Neural crest cell (in vitro differentiated cells): ENCODE data around the gene SP9. TPM values are rescaled to one million over a fixed set of nuclear protein-coding genes. Genes with fewer than 3 reads are reported as not detected.

Experiments used
- DNase-seq: peaks from one replicate; pipeline ENCODE4 v3.0.0; 2021; ENCODE audit warnings: low read depth, mixed read lengths, low spot score
- H3K27ac Mint-ChIP-seq: one replicate; pipeline ENCODE4 v1.8.0; 2021; ENCODE audit warnings: mild to moderate bottlenecking, mixed read lengths; ENCODE audit not compliant: unreplicated experiment
- H3K27me3 Mint-ChIP-seq: 2 replicates; pipeline ENCODE4 v1.8.0; 2021; ENCODE audit warnings: low read depth, mild to moderate bottlenecking, mixed read lengths
- H3K36me3 Mint-ChIP-seq: 2 replicates; pipeline ENCODE4 v1.8.0; 2021; ENCODE audit warnings: low read depth, mild to moderate bottlenecking, mixed read lengths
- H3K4me1 Mint-ChIP-seq: 2 replicates; pipeline ENCODE4 v1.8.0; 2021; ENCODE audit warnings: mixed read lengths
- H3K4me3 Mint-ChIP-seq: one replicate; pipeline ENCODE4 v1.8.0; 2021; ENCODE audit warnings: mild to moderate bottlenecking, mixed read lengths
- H3K9me3 Mint-ChIP-seq: 2 replicates; pipeline ENCODE4 v1.8.0; 2021; ENCODE audit warnings: mixed read lengths
- total RNA-seq: library from RNA; stranded (reverse); gene quantifications from 2 replicates; pipeline ENCODE4 v1.2.1, GENCODE V29; 2021
- TF ChIP-seq, protein P1 (sequence below): fragments of 200-600 bp; sonication (generic); conservative IDR thresholded peaks from 2 replicates; pipeline ENCODE4 v1.5.0; 2021; ENCODE audit warnings: antibody characterized with exemption, mild to moderate bottlenecking

SP9 gene
- total RNA-seq, 1 donor from 2014 or later: 1.9 TPM

GRCh38 chr2:174385201-174385600, 50.4 kb downstream of the SP9 start:
- TF ChIP-seq, protein P1, sequence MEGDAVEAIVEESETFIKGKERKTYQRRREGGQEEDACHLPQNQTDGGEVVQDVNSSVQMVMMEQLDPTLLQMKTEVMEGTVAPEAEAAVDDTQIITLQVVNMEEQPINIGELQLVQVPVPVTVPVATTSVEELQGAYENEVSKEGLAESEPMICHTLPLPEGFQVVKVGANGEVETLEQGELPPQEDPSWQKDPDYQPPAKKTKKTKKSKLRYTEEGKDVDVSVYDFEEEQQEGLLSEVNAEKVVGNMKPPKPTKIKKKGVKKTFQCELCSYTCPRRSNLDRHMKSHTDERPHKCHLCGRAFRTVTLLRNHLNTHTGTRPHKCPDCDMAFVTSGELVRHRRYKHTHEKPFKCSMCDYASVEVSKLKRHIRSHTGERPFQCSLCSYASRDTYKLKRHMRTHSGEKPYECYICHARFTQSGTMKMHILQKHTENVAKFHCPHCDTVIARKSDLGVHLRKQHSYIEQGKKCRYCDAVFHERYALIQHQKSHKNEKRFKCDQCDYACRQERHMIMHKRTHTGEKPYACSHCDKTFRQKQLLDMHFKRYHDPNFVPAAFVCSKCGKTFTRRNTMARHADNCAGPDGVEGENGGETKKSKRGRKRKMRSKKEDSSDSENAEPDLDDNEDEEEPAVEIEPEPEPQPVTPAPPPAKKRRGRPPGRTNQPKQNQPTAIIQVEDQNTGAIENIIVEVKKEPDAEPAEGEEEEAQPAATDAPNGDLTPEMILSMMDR: no peak
- H3K9me3 Mint-ChIP-seq: no peaks in the 10 kb centered on the region
- H3K36me3 Mint-ChIP-seq: peaks cover 4% of the 10 kb centered on the region
- H3K4me3 Mint-ChIP-seq: no peak overlapping the region
- H3K27me3 Mint-ChIP-seq: no peaks in the 10 kb centered on the region
- no peak for DNase-seq
- H3K27ac Mint-ChIP-seq: no peak overlapping the region
- no peaks in the 10 kb centered on the region for H3K4me1 Mint-ChIP-seq

Other genes with a start within 250 kb of the SP9 start
- gene OLA1, start 86.4 kb upstream of the SP9 start, total RNA-seq: 166 and 170 TPM in 2 replicates
- gene SCRN3, start 60.8 kb downstream of the SP9 start, total RNA-seq: 29.5 and 30.9 TPM in 2 replicates
- 1.5 and 1.7 TPM in 2 replicates for gene GPR155, start 152.1 kb downstream of the SP9 start, total RNA-seq